Astrocyte (in vitro differentiated cells and primary cell): Measurements from ENCODE around the gene COL9A3. TPM values are rescaled to one million over a fixed set of nuclear protein-coding genes. Genes with fewer than 3 reads are reported as not detected.
A peak's percentile ranks its signal among the peaks of the same experiment; 100 is the strongest.

Experiments used
- DNase-seq: peaks from one replicate; pipeline ENCODE4 v3.0.0-alpha.2; 2010; ENCODE audit warnings: low read depth
- FAIRE-seq: peaks from 2 replicates; lab custom pipeline; 2011; peaks lifted over from hg19 to GRCh38; lab: Jason Lieb, UNC
- H2AFZ ChIP-seq: 2 replicates; pipeline ENCODE4 v1.6.0; 2012; ENCODE audit warnings: low read depth, low read length, inconsistent platforms
- H3K27ac ChIP-seq: 2 replicates; pipeline ENCODE4 v1.5.1; 2011; ENCODE audit warnings: low read depth, low read length, inconsistent platforms
- H3K27me3 ChIP-seq: 2 replicates; pipeline ENCODE4 v1.6.0; 2011; ENCODE audit warnings: low read length, inconsistent platforms; ENCODE audit not compliant: insufficient read depth
- H3K36me3 ChIP-seq: 2 replicates; pipeline ENCODE4 v1.5.1; 2011; ENCODE audit warnings: low read length, inconsistent platforms; ENCODE audit not compliant: insufficient read depth
- H3K4me1 ChIP-seq: 2 replicates; pipeline ENCODE4 v1.5.1; 2011; ENCODE audit warnings: low read length, inconsistent platforms; ENCODE audit not compliant: insufficient read depth
- H3K4me2 ChIP-seq: 2 replicates; pipeline ENCODE4 v1.6.0; 2012; ENCODE audit warnings: low read length, inconsistent platforms
- H3K4me3 ChIP-seq: 2 replicates; pipeline ENCODE4 v1.5.1; 2011; ENCODE audit warnings: low read depth, mild to moderate bottlenecking, low read length, inconsistent platforms; ENCODE audit not compliant: insufficient read depth
- H3K79me2 ChIP-seq: 2 replicates; pipeline ENCODE4 v1.6.0; 2012; ENCODE audit warnings: mild to moderate bottlenecking, low read length, inconsistent platforms; ENCODE audit not compliant: insufficient read depth
- H3K9ac ChIP-seq: 2 replicates; pipeline ENCODE4 v1.6.0; 2012; ENCODE audit warnings: mild to moderate bottlenecking, low read length, inconsistent platforms
- H3K9me3 ChIP-seq: 2 replicates; pipeline ENCODE4 v1.5.1; 2012; ENCODE audit warnings: low read depth, mild to moderate bottlenecking, low read length, inconsistent platforms; ENCODE audit not compliant: insufficient read depth
- H4K20me1 ChIP-seq: 2 replicates; pipeline ENCODE4 v1.6.0; 2012; ENCODE audit warnings: low read length, inconsistent platforms; ENCODE audit not compliant: insufficient read depth
- H3K27ac Mint-ChIP-seq: one replicate; pipeline ENCODE4 v1.8.0; 2021; ENCODE audit warnings: mild to moderate bottlenecking, mixed read lengths; ENCODE audit not compliant: unreplicated experiment
- H3K27me3 Mint-ChIP-seq: one replicate; pipeline ENCODE4 v1.8.0; 2021; ENCODE audit warnings: low read depth, mixed read lengths; ENCODE audit not compliant: unreplicated experiment
- H3K36me3 Mint-ChIP-seq: one replicate; pipeline ENCODE4 v1.8.0; 2021; ENCODE audit warnings: low read depth, mixed read lengths; ENCODE audit not compliant: unreplicated experiment
- H3K4me1 Mint-ChIP-seq: one replicate; pipeline ENCODE4 v1.8.0; 2021; ENCODE audit warnings: low read depth, mixed read lengths; ENCODE audit not compliant: unreplicated experiment
- H3K4me3 Mint-ChIP-seq: one replicate; pipeline ENCODE4 v1.8.0; 2021; ENCODE audit warnings: mild to moderate bottlenecking, moderate library complexity, mixed read lengths; ENCODE audit not compliant: unreplicated experiment
- H3K9me3 Mint-ChIP-seq: one replicate; pipeline ENCODE4 v1.8.0; 2021; ENCODE audit warnings: mild to moderate bottlenecking, mixed read lengths; ENCODE audit not compliant: unreplicated experiment
- CTCF ChIP-seq: IDR thresholded peaks from 2 replicates; pipeline ENCODE4 v1.5.1; 2011; ENCODE audit warnings: low read depth, mild to moderate bottlenecking, inconsistent platforms, low read length, moderate library complexity; ENCODE audit not compliant: insufficient read depth
- EZH2 ChIP-seq: IDR thresholded peaks from 2 replicates; pipeline ENCODE4 v1.6.1; 2012; ENCODE audit warnings: mild to moderate bottlenecking, low read length, inconsistent platforms; ENCODE audit not compliant: insufficient read depth
- total RNA-seq: library from RNA; stranded (reverse); gene quantifications from 2 replicates; pipeline ENCODE4 v1.2.1, GENCODE V29; 2021

Gene COL9A3
- total RNA-seq, 1 donor from 2014 or later: 43.0 TPM

GRCh38 chr20:62839261-62839660, 22.4 kb downstream of the COL9A3 start:
- Histone ChIP-seq H3K9ac (no peak overlapping the region), H3K36me3 (no peaks in the 10 kb centered on the region)

GRCh38 chr20:62839816-62840215, 23.0 kb downstream of the COL9A3 start:
- no peaks in the 10 kb centered on the region for H4K20me1 ChIP-seq
- Mint-ChIP-seq H3K27ac (no peak overlapping the region), H3K36me3 (peaks cover 7% of the 10 kb centered on the region), H3K27me3 (no peaks in the 10 kb centered on the region), H3K9me3 (no peaks in the 10 kb centered on the region), H3K4me3 (no peak overlapping the region), H3K4me1 (no peaks in the 10 kb centered on the region)
- no peak overlapping the region for H2AFZ ChIP-seq
- no peak overlapping the region for H3K4me2 ChIP-seq
- H3K4me1 ChIP-seq: peaks cover 3% of the 10 kb centered on the region
- H3K27ac ChIP-seq: no peak overlapping the region
- H3K9ac ChIP-seq: no peak overlapping the region
- H3K79me2 ChIP-seq: no peaks in the 10 kb centered on the region
- FAIRE-seq: no peak
- no peak overlapping the region for H3K4me3 ChIP-seq
- H3K9me3 ChIP-seq: no peaks in the 10 kb centered on the region
- TF ChIP-seq EZH2: no peak
- TF ChIP-seq CTCF: no peak
- no peaks in the 10 kb centered on the region for H3K27me3 ChIP-seq
- no peak for DNase-seq
- no peaks in the 10 kb centered on the region for H3K36me3 ChIP-seq

More at GRCh38 chr20:62839261-62839660, 22.4 kb downstream of the COL9A3 start:
- H3K9me3 ChIP-seq: no peaks in the 10 kb centered on the region
- H4K20me1 ChIP-seq: no peaks in the 10 kb centered on the region
- H3K4me3 Mint-ChIP-seq: no peak overlapping the region
- peaks cover 7% of the 10 kb centered on the region for H3K36me3 Mint-ChIP-seq
- H3K4me3 ChIP-seq: no peak overlapping the region
- peak overlapping the region; percentile 34 for H3K27ac Mint-ChIP-seq
- TF ChIP-seq CTCF (no peak), EZH2 (no peak)
- H3K79me2 ChIP-seq: no peaks in the 10 kb centered on the region
- H3K4me2 ChIP-seq: no peak overlapping the region
- H3K4me1 Mint-ChIP-seq: no peaks in the 10 kb centered on the region
- DNase-seq (no peak), FAIRE-seq (no peak)
- no peaks in the 10 kb centered on the region for H3K9me3 Mint-ChIP-seq
- no peak overlapping the region for H2AFZ ChIP-seq
- H3K27ac ChIP-seq: no peak overlapping the region
- H3K27me3 Mint-ChIP-seq: no peaks in the 10 kb centered on the region
- H3K27me3 ChIP-seq: no peaks in the 10 kb centered on the region
- H3K4me1 ChIP-seq: peaks cover 3% of the 10 kb centered on the region

GRCh38 chr20:62840244-62841197, 23.7 kb downstream of the COL9A3 start:
- Mint-ChIP-seq H3K36me3 (peaks cover 8% of the 10 kb centered on the region), H3K27me3 (no peaks in the 10 kb centered on the region), H3K4me3 (no peak overlapping the region), H3K9me3 (no peaks in the 10 kb centered on the region), H3K4me1 (peaks cover 1% of the 10 kb centered on the region), H3K27ac (no peak overlapping the region)
- H3K9me3 ChIP-seq: no peaks in the 10 kb centered on the region
- TF ChIP-seq EZH2 (no peak), CTCF (no peak)
- H3K79me2 ChIP-seq: no peaks in the 10 kb centered on the region
- no peaks in the 10 kb centered on the region for H4K20me1 ChIP-seq
- no peak overlapping the region for H3K27ac ChIP-seq
- no peaks in the 10 kb centered on the region for H3K36me3 ChIP-seq
- DNase-seq: no peak
- FAIRE-seq: no peak
- H3K4me2 ChIP-seq: no peak overlapping the region
- no peak overlapping the region for H3K4me3 ChIP-seq
- H3K4me1 ChIP-seq: peaks cover 3% of the 10 kb centered on the region
- no peak overlapping the region for H3K9ac ChIP-seq
- H3K27me3 ChIP-seq: no peaks in the 10 kb centered on the region
- H2AFZ ChIP-seq: no peak overlapping the region
